ENCODE measurements around the gene FRA10AC1. TPM values are rescaled to one million over a fixed set of nuclear protein-coding genes. Genes with fewer than 3 reads are reported as not detected.

The FRA10AC1 gene
- total RNA-seq, 2 experiments from 2014 or later: 15.1 to 15.8 TPM

DNA sequence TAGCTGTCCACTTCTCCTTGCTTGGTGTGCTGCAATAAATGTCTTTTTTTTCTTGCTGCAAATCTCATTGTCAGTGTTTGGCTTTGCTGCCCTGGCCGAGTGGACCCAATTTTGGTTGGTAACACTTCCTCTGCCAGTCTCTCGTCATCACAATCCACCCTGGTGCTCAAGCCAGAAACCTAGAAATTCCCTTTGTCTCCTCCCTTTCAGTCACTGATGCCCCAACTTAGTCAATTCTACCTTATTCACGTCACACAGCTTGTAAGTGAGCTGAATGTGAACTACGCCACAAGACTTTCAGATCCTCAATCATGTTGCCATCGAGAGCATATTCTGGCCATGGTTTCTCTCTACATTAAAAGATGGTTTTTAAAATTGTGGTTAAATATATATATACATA, 13.0 kb upstream of the FRA10AC1 start:
- ATAC-seq (no peak), DNase-seq (no peak)
- Mint-ChIP-seq H3K27ac (no peak overlapping the region), H3K4me3 (no peak overlapping the region), H3K9me3 (no peaks in the 10 kb centered on the region), H3K4me1 (ENCODE audit: low read depth) (no peaks in the 10 kb centered on the region), H3K27me3 (peaks cover 15% of the 10 kb centered on the region), H3K36me3 (ENCODE audit: low read depth) (no peaks in the 10 kb centered on the region)
- TF ChIP-seq, protein P1, sequence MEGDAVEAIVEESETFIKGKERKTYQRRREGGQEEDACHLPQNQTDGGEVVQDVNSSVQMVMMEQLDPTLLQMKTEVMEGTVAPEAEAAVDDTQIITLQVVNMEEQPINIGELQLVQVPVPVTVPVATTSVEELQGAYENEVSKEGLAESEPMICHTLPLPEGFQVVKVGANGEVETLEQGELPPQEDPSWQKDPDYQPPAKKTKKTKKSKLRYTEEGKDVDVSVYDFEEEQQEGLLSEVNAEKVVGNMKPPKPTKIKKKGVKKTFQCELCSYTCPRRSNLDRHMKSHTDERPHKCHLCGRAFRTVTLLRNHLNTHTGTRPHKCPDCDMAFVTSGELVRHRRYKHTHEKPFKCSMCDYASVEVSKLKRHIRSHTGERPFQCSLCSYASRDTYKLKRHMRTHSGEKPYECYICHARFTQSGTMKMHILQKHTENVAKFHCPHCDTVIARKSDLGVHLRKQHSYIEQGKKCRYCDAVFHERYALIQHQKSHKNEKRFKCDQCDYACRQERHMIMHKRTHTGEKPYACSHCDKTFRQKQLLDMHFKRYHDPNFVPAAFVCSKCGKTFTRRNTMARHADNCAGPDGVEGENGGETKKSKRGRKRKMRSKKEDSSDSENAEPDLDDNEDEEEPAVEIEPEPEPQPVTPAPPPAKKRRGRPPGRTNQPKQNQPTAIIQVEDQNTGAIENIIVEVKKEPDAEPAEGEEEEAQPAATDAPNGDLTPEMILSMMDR (IDR thresholded peaks at IDR 0.05): no peak
- ChIA-PET CTCF (no interaction called here), POLR2A (no interaction called here)
- intact Hi-C loops (cut with micrococcal nuclease): no loop called here

GRCh38 chr10:93712593-93712992, 10.2 kb upstream of the FRA10AC1 start:
- H3K27ac Mint-ChIP-seq: no peak overlapping the region
- peaks cover 5% of the 10 kb centered on the region for H3K4me1 Mint-ChIP-seq (ENCODE audit: low read depth)
- ChIA-PET CTCF (interaction anchor here (0.7 kb wide), 1 partner anchor 1170 kb away, joined by 3 read pairs; no protein-coding TSS in a partner anchor), POLR2A (no interaction called here)
- H3K27me3 Mint-ChIP-seq: peaks cover 6% of the 10 kb centered on the region
- TF ChIP-seq, protein P1 (IDR thresholded peaks at IDR 0.05): no peak
- no peak overlapping the region for H3K4me3 Mint-ChIP-seq
- DNase-seq: no peak
- H3K36me3 Mint-ChIP-seq (ENCODE audit: low read depth): no peaks in the 10 kb centered on the region
- H3K9me3 Mint-ChIP-seq: no peaks in the 10 kb centered on the region
- intact Hi-C loops (cut with micrococcal nuclease): no loop called here
- no peak for ATAC-seq

- no peak for ATAC-seq
- intact Hi-C loops (cut with micrococcal nuclease): no loop called here
Measured at GRCh38 chr10:93711891-93712290, 9.5 kb upstream of the FRA10AC1 start.

DNA sequence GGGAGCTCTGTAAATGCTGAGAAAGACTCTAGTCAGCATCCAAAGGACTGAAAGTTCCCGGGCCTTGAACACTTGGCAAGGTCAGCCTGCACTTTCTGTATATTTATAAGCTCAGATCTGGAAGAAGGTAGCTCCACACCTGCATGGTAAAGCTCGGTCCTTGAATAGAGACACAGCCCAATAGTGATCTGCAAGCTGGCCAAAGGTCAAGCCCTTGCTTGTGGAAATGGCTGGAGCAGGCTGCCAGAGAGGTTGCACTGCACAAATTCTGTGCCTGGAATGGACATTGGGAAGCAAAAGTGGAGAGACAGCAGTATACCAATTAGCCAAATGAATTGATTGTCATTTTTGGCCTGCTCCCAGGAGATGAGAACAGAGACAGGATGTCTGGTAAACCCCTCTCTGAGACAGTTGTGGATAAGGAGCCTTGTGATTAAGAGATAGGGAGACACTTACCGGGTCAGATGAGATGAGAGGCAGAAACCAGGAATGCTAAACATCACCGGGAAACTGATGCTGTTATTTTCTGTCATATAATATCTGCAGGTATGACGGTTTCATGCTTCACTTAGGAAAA, 8.0 kb upstream of the FRA10AC1 start:
- intact Hi-C loops (cut with micrococcal nuclease): no loop called here
- Mint-ChIP-seq H3K4me1 (ENCODE audit: low read depth) (peaks cover 13% of the 10 kb centered on the region), H3K4me3 (no peak overlapping the region), H3K36me3 (ENCODE audit: low read depth) (no peaks in the 10 kb centered on the region), H3K27ac (no peak overlapping the region), H3K9me3 (no peaks in the 10 kb centered on the region), H3K27me3 (no peaks in the 10 kb centered on the region)
- ATAC-seq: no peak
- no peak for DNase-seq
- TF ChIP-seq, protein P1 (IDR thresholded peaks at IDR 0.05): no peak
- POLR2A ChIA-PET: no interaction called here
- CTCF ChIA-PET: no interaction called here

More at GRCh38 chr10:93711891-93712290, 9.5 kb upstream of the FRA10AC1 start:
- Mint-ChIP-seq H3K4me1 (ENCODE audit: low read depth) (peaks cover 12% of the 10 kb centered on the region), H3K4me3 (no peak overlapping the region), H3K9me3 (no peaks in the 10 kb centered on the region), H3K27me3 (peaks cover 3% of the 10 kb centered on the region), H3K36me3 (ENCODE audit: low read depth) (no peaks in the 10 kb centered on the region), H3K27ac (no peak overlapping the region)
- TF ChIP-seq, protein P1 (IDR thresholded peaks at IDR 0.05): no peak
- no peak for DNase-seq
- POLR2A ChIA-PET: no interaction called here
- CTCF ChIA-PET: no interaction called here

- peaks cover 17% of the 10 kb centered on the region for H3K4me1 Mint-ChIP-seq (ENCODE audit: low read depth)
- TF ChIP-seq, protein P1 (IDR thresholded peaks at IDR 0.05): no peak
- DNase-seq (no peak), ATAC-seq (peak; percentile 67)
- no peaks in the 10 kb centered on the region for H3K9me3 Mint-ChIP-seq
- intact Hi-C loops (cut with micrococcal nuclease): no loop called here
- H3K27ac Mint-ChIP-seq: peak overlapping the region; percentile 40
- no peaks in the 10 kb centered on the region for H3K36me3 Mint-ChIP-seq (ENCODE audit: low read depth)
- ChIA-PET CTCF (interaction anchor here (1.0 kb wide), 1 partner anchor 151 kb away, joined by 3 read pairs; no protein-coding TSS in a partner anchor), POLR2A (interaction anchor here (0.6 kb wide), 1 partner anchor 961 kb away, joined by 3 read pairs; no protein-coding TSS in a partner anchor)
- H3K27me3 Mint-ChIP-seq: no peaks in the 10 kb centered on the region
- no peak overlapping the region for H3K4me3 Mint-ChIP-seq
Measured at GRCh38 chr10:93707623-93708022, 5.2 kb upstream of the FRA10AC1 start.
